Fibroblast of mammary gland (primary cell): ENCODE results near the gene DCLK1.
"Not testable (repeated sequence)": the region's sequence is repeated elsewhere in the genome, so short reads cannot be mapped to it uniquely, and the experiment has no call there.

Experiments
- DNase-seq: peaks from one replicate; pipeline ENCODE4 v3.0.0-alpha.2; 2010; ENCODE audit warnings: low read depth
- H3K4me3 ChIP-seq: 2 replicates; pipeline ENCODE4 v1.5.1; 2011; ENCODE audit warnings: low read depth, mild to moderate bottlenecking, low read length, moderate library complexity; ENCODE audit not compliant: control insufficient read depth
- TF ChIP-seq, protein P1 (sequence below): conservative IDR thresholded peaks from 2 replicates; pipeline ENCODE4 v1.5.1; 2011; ENCODE audit warnings: low read depth, low read length, inconsistent platforms; ENCODE audit not compliant: control insufficient read depth, insufficient read depth

Gene DCLK1

DNA sequence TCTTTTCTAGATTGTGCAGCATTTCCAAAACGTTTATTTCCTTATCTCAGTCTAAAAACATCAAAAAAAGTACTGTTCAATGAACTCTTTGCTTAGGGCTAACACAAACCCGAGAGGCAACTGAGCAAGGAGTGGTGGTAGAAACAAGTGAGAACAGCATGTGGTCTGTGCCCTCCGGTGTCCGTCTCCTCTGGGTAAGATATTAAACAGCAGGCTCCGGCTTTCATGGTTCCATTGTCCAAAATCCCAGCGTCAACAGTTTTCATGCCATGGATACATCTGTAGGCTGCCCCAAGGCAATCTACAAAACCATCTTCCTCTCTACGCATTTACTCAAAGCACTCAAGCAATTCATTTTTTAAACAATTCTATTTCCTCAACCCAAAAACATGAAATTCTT, 22.8 kb downstream of the DCLK1 start:
- no peak for DNase-seq

DNA sequence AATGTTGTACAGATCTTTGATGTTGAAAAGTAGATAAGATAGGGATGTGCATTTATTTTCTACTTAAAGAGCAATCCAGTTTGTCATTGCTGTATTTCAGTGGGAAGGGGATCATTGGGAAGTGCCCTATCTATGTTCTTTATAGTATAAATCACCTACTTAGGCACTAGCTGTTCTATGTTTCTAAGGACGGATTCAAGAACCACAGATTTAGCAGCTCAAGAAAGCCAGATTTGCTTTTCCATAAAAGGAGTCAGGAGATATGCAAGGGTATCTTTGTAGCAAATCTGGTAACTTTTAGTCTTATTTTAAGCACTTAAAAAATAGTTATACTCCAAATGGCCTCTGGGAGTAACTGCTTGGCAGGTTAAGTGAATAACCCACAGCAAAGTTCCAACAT, 23.7 kb downstream of the DCLK1 start:
- no peak for DNase-seq
- TF ChIP-seq, protein P1, sequence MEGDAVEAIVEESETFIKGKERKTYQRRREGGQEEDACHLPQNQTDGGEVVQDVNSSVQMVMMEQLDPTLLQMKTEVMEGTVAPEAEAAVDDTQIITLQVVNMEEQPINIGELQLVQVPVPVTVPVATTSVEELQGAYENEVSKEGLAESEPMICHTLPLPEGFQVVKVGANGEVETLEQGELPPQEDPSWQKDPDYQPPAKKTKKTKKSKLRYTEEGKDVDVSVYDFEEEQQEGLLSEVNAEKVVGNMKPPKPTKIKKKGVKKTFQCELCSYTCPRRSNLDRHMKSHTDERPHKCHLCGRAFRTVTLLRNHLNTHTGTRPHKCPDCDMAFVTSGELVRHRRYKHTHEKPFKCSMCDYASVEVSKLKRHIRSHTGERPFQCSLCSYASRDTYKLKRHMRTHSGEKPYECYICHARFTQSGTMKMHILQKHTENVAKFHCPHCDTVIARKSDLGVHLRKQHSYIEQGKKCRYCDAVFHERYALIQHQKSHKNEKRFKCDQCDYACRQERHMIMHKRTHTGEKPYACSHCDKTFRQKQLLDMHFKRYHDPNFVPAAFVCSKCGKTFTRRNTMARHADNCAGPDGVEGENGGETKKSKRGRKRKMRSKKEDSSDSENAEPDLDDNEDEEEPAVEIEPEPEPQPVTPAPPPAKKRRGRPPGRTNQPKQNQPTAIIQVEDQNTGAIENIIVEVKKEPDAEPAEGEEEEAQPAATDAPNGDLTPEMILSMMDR, result no peak
- no peak overlapping the region for H3K4me3 ChIP-seq

More for the DNA sequence above, 22.8 kb downstream of the DCLK1 start:
- H3K4me3 ChIP-seq, result no peak overlapping the region
- TF ChIP-seq, protein P1, result no peak

DNA sequence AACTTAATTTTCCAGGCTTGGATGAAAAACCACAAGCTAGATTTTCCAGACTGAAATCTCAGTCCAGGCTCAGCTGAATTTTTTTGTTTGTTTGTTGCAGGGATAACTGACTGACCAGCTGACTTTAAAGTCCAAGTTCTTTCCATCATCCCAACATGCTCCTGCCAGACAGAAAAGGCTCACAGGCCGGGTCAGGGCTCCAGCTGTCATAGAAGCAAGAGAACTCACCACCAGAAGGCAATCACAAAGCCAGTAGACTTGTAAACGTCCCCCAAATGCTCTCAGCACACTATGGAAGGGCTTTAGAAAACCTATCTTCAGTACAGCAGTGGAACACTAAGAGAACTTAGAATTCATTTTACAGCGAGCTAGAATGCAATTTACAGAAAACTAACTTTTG, 25.5 kb downstream of the DCLK1 start:
- TF ChIP-seq, protein P1, result no peak
- no peak for DNase-seq
- H3K4me3 ChIP-seq, result no peak overlapping the region

DNA sequence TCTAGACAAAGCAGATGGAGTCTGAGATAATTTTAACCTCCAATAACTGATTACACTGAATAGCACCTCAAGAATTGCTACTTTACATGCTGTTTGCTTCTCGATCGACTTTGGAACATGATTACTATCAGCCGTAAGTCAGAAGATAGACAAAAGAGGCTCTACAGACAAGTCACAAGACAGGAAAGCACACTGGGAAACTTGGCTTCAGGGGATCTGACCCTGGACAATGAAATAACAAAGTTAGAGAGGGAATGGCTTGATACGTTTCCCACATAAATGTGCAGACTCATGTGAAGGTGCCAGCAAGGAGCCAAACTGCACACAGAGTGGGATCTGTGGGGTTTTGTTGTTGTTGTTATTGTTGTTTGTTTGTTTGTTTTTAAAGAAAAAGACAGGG, 28.5 kb downstream of the DCLK1 start:
- H3K4me3 ChIP-seq, result no peak overlapping the region
- TF ChIP-seq, protein P1, result no peak
- DNase-seq, result no peak

DNA sequence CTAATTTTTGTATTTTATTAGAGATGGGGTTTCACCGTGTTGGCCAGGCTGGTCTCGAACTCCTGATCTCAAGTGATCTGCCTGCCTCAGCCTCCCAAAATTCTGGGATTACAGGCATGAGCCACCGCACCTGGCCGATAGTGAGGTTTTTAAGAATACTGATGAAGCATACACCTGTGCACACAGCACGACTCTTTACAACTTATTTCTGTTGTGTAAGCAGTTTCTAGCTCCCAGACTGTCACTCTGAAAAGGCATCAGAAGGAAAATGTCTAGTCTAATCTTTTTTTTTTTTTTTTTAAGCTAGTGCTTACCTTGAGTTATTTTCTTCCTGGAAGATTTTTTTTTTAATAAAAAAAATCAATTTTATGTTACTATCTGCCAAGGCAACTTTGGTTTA, 29.3 kb downstream of the DCLK1 start:
- not testable (repeated sequence) for H3K4me3 ChIP-seq, DNase-seq

DNA sequence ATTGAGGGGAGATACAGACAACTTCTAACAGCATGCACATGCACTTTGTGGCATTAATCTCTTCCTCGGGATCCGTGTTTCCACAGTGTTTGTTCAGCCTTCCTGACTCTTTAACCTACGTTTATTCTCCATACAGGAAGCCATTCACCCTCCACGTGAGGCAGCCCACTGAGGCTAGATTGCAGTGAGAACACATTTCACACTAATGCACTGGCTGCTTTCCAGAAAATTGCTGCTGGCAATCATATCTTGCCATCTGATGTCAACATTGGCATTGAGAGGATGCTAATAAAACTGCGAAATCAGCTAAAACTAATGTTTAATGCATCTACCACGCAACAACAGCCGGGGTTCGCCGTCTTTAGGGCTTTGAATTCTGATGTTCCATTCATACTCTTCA, 30.0 kb downstream of the DCLK1 start:
- H3K4me3 ChIP-seq, result no peak overlapping the region

DNA sequence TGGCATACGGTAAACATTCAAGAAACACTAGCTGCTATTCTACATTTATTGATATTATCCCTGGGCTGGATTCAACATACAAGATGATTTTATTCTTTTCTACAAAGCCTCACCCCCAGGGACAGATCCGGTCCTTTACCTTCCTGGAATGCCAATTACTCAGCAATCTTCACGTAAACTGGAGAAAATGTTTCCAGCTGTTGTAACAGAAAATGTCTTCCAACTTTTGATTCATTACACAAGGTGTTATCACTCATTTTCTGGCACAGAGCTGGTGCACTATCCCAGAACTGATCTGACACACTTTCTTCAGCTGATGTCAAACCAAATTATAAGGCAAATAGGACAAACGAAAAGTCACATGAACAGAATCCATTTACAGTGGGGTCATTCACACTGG, 33.1 kb downstream of the DCLK1 start:
- TF ChIP-seq, protein P1, result no peak
- H3K4me3 ChIP-seq, result no peak overlapping the region
- peak; percentile 60 for DNase-seq

More for the DNA sequence above, 30.0 kb downstream of the DCLK1 start:
- TF ChIP-seq, protein P1, result no peak
- no peak for DNase-seq
